Measurements from ENCODE around the gene SYNJ2. TPM values are rescaled to one million over a fixed set of nuclear protein-coding genes. Genes with fewer than 3 reads are reported as not detected.
A peak's percentile ranks its signal among the peaks of the same experiment; 100 is the strongest.

SYNJ2 gene
- total RNA-seq, 1 experiment from 2014 or later = 24.5 TPM

- Histone ChIP-seq H3K79me1 (ENCODE audit: insufficient read depth, low read depth, low read length, poor library complexity, severe bottlenecking) (no peaks in the 10 kb centered on the region), H2AFZ (ENCODE audit: low read length) (no peak overlapping the region), H2BK15ac (ENCODE audit: low read depth, low read length) (no peak overlapping the region), H4K8ac (replicated peaks; ENCODE audit: insufficient read length, low read depth, low read length) (no peak overlapping the region), H4K20me1 (ENCODE audit: control insufficient read depth, insufficient read depth, insufficient read length) (no peaks in the 10 kb centered on the region), H4K5ac (ENCODE audit: insufficient read length, low read depth, low read length) (no peak overlapping the region), H3K27ac (ENCODE audit: insufficient read length, low read depth, low read length) (no peak overlapping the region), H4K91ac (ENCODE audit: insufficient read length, low read depth, low read length) (no peak overlapping the region), H3K27me3 (ENCODE audit: insufficient read depth, low read length) (no peaks in the 10 kb centered on the region), H2BK5ac (ENCODE audit: insufficient read length, low read length) (no peak overlapping the region), H3K14ac (ENCODE audit: insufficient read depth, low read length) (no peak overlapping the region), H3K23me2 (ENCODE audit: insufficient read length, low read depth, low read length, poor library complexity, severe bottlenecking) (no peaks in the 10 kb centered on the region), H3K4me2 (ENCODE audit: insufficient read depth, insufficient read length, low read length) (no peak overlapping the region), H3K9ac (ENCODE audit: extremely low read depth, insufficient read length, low read length) (no peak overlapping the region), H3K4ac (ENCODE audit: low read depth, low read length) (no peak overlapping the region), H2BK12ac (ENCODE audit: insufficient read length, low read depth, low read length) (no peak overlapping the region), H3K9me3 (ENCODE audit: control insufficient read depth, low read depth, low read length) (no peaks in the 10 kb centered on the region), H2BK120ac (ENCODE audit: low read depth, low read length, poor library complexity, severe bottlenecking) (no peak overlapping the region), H2AK5ac (ENCODE audit: insufficient read length, low read length) (no peak overlapping the region), H3T11ph (ENCODE audit: low read length) (no peak overlapping the region), H2BK20ac (ENCODE audit: low read depth, low read length, poor library complexity, severe bottlenecking) (no peak overlapping the region), H3K4me1 (ENCODE audit: insufficient read depth, low read length) (no peaks in the 10 kb centered on the region), H3K23ac (ENCODE audit: insufficient read length, low read depth, low read length) (no peak overlapping the region), H3K18ac (ENCODE audit: insufficient read length, low read depth, low read length) (no peak overlapping the region), H3K56ac (ENCODE audit: insufficient read length, low read depth, low read length) (no peak overlapping the region), H3K79me2 (ENCODE audit: insufficient read depth, low read length) (no peaks in the 10 kb centered on the region)
- H3K36me3 Mint-ChIP-seq (ENCODE audit: insufficient read depth in 1 of 3, low read depth in 3 of 3) = peaks cover 7 to 73% (median 11%) of the 10 kb centered on the region in 3 experiments; a peak in 4 of 7 replicates
- no peak overlapping the region for H3K4me3 Mint-ChIP-seq
- WGBS (ENCODE audit: extremely low coverage, insufficient read length, low lambda C conversion rate) = no CpG with 5 or more reads among the region's 14 CpGs
- no peaks in the 10 kb centered on the region; the same call in 1 of the 2 replicates for H3K27me3 Mint-ChIP-seq (ENCODE audit: low read depth)
- H3K9me3 Mint-ChIP-seq = no peaks in the 10 kb centered on the region
- no peak for DNase-seq
- no peaks in the 10 kb centered on the region for H3K4me1 Mint-ChIP-seq
- H3K27ac Mint-ChIP-seq = peak overlapping the region in 2 of 3 experiments; percentile 11 to 44; a peak in 2 of 7 replicates
- TF ChIP-seq, protein P1, sequence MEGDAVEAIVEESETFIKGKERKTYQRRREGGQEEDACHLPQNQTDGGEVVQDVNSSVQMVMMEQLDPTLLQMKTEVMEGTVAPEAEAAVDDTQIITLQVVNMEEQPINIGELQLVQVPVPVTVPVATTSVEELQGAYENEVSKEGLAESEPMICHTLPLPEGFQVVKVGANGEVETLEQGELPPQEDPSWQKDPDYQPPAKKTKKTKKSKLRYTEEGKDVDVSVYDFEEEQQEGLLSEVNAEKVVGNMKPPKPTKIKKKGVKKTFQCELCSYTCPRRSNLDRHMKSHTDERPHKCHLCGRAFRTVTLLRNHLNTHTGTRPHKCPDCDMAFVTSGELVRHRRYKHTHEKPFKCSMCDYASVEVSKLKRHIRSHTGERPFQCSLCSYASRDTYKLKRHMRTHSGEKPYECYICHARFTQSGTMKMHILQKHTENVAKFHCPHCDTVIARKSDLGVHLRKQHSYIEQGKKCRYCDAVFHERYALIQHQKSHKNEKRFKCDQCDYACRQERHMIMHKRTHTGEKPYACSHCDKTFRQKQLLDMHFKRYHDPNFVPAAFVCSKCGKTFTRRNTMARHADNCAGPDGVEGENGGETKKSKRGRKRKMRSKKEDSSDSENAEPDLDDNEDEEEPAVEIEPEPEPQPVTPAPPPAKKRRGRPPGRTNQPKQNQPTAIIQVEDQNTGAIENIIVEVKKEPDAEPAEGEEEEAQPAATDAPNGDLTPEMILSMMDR (conservative IDR thresholded peaks at IDR 0.05) = no peak
Observed at GRCh38 chr6:158087224-158087867, 105.7 kb downstream of the SYNJ2 start.
